ENCODE results near the gene CACNB4. TPM values are rescaled to one million over a fixed set of nuclear protein-coding genes. Genes with fewer than 3 reads are reported as not detected.

The CACNB4 gene
- total and polyA plus RNA-seq, 7 donors = 0.23 to 4.4 (median 1.1) TPM

GRCh38 chr2:151882786-151883445 lies 215.9 kb downstream of the CACNB4 start:
- H3K4me1 ChIP-seq = no peaks in the 10 kb centered on the region
- H3K27me3 ChIP-seq = no peaks in the 10 kb centered on the region
- no peaks in the 10 kb centered on the region for H3K9me3 ChIP-seq
- H3K27ac ChIP-seq = no peak overlapping the region
- no peak for DNase-seq
- TF ChIP-seq POLR2AphosphoS5 (IDR thresholded peaks at IDR 0.05) (no peak), CTCF (IDR thresholded peaks at IDR 0.05) (no peak), POLR2A (IDR thresholded peaks at IDR 0.05) (no peak), EP300 (IDR thresholded peaks at IDR 0.05) (no peak)
- intact Hi-C loops (cut with DNase I) = no loop called here
- no peak overlapping the region for H3K4me3 ChIP-seq
- H3K36me3 ChIP-seq = no peaks in the 10 kb centered on the region
- WGBS, 2 donors = 91 to 92% methylated on average over 10 of the region's 10 CpGs

DNA sequence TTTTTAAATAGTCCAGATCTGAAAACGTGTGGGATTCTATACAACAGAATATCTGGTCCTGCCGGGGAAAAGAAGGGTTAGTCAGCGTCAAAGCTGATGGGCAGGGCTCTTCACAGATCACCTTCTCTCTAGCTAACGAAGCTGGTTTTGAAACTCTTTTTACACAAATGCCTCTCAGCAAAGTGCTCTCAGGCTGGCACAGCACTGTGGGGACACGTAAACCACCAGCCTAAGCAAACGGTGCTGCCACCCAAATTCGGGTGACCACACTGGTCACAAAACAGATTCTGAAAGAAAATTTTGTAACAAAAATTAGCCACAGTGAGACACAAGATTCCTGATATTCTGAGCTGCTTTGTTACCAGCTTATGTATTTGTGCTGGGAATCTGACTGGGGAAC lies 217.5 kb downstream of the CACNB4 start:
- intact Hi-C loops (cut with DNase I) = no loop called here
- TF ChIP-seq POLR2AphosphoS5 (IDR thresholded peaks at IDR 0.05) (no peak), POLR2A (IDR thresholded peaks at IDR 0.05) (no peak), EP300 (IDR thresholded peaks at IDR 0.05) (no peak), CTCF (IDR thresholded peaks at IDR 0.05) (no peak)
- H3K27ac ChIP-seq = no peak overlapping the region
- 84 to 91% methylated on average over 7 of the region's 7 CpGs for WGBS, 2 donors
- no peaks in the 10 kb centered on the region for H3K9me3 ChIP-seq
- no peaks in the 10 kb centered on the region for H3K36me3 ChIP-seq
- no peak for DNase-seq
- H3K4me3 ChIP-seq = no peak overlapping the region
- no peaks in the 10 kb centered on the region for H3K4me1 ChIP-seq
- no peaks in the 10 kb centered on the region for H3K27me3 ChIP-seq

DNA sequence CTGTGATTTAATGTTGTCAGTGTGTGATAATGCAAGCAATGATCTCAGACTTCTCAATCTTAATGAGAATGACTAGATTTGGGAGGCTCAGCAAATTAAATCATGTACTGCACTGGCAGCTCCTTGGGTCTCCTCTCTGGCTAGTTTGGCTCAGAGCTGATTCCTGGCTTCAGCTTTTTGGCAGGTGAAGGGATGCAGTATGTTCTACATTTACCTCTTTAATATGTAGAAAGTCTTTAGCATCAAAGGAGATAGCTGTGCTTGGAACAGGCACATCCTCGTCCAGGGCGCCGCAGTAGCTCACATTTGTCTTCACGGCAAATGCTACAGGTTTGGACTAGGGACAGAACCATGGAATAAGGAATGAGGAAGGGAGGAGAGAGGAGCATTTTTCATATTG lies 218.3 kb downstream of the CACNB4 start:
- Histone ChIP-seq H3K27ac (no peak overlapping the region), H3K9me3 (no peaks in the 10 kb centered on the region), H3K4me3 (no peak overlapping the region), H3K36me3 (no peaks in the 10 kb centered on the region), H3K27me3 (no peaks in the 10 kb centered on the region), H3K4me1 (no peaks in the 10 kb centered on the region)
- TF ChIP-seq POLR2A (IDR thresholded peaks at IDR 0.05) = no peak
- 96 to 98% methylated on average over 4 of the region's 4 CpGs for WGBS, 2 donors
- intact Hi-C loops (cut with DNase I) = no loop called here
- no peak for DNase-seq

DNA sequence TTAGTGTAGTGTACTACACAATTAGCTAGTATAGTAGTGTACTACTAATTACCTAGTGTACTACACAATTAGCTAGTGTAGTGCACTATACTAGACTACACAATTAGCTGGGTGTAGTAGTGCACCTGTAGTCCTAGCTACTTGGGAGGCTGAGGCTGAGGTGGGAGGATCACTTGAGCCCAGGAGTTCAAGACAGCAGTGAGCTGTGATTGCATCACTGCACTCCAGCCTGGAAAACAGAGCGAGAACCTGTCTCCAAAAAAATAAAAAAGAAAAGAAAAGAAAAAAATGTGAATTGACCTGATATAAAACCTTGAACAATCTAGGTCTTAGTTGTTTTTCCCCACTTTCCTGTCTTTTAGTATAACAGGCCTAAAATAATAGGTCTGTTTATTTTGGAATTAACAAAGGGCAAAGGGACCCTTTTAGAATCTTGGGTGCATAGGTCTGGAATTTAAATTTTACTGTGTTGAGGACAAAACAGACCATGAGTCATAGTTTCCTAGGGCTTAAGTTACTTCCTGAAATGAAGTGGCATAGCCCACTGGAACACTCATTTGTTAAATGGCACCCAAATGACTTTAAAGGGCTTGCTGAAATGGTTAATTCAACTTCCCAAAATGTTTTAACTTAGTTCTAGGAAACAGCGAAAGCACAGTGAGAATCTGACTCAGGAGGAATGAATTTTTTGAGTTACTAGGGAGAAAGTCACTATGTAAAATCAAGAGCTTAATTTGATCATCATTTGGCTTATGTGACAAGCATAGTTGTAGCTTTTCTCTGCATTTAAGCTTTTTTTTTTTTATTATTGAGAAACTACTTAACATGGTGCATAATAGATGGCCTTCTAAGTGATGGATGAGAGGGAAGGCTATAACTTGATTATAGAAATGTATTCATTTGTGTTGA lies 219.9 kb downstream of the CACNB4 start:
- H3K27ac ChIP-seq = peak overlapping the region in 1 of 4 donors; percentile 5

More for the DNA sequence above, 219.9 kb downstream of the CACNB4 start:
- Histone ChIP-seq H3K4me3 (no peak overlapping the region), H3K27me3 (no peaks in the 10 kb centered on the region), H3K4me1 (no peaks in the 10 kb centered on the region), H3K36me3 (no peaks in the 10 kb centered on the region), H3K9me3 (no peaks in the 10 kb centered on the region)
- intact Hi-C loops (cut with DNase I) = no loop called here
- TF ChIP-seq CTCF (IDR thresholded peaks at IDR 0.05) (no peak), POLR2A (IDR thresholded peaks at IDR 0.05) (no peak), POLR2AphosphoS5 (IDR thresholded peaks at IDR 0.05) (no peak), EP300 (IDR thresholded peaks at IDR 0.05) (no peak)
- DNase-seq = no peak
- 77 to 90% methylated on average over 2 of the region's 2 CpGs for WGBS, 2 donors

All from sigmoid colon (tissue), 7 donors.